Epithelial cell of alveolus of lung (primary cell): ENCODE measurements around the gene DQX1. TPM values are rescaled to one million over a fixed set of nuclear protein-coding genes. Genes with fewer than 3 reads are reported as not detected.

Experiments used
- total RNA-seq: library from RNA; depleted of rRNA; stranded (reverse); fragments of >200 nt; gene quantifications from 2 replicates; pipeline ENCODE4 v1.2.1, GENCODE V29; 2015

DQX1 gene, protein sequence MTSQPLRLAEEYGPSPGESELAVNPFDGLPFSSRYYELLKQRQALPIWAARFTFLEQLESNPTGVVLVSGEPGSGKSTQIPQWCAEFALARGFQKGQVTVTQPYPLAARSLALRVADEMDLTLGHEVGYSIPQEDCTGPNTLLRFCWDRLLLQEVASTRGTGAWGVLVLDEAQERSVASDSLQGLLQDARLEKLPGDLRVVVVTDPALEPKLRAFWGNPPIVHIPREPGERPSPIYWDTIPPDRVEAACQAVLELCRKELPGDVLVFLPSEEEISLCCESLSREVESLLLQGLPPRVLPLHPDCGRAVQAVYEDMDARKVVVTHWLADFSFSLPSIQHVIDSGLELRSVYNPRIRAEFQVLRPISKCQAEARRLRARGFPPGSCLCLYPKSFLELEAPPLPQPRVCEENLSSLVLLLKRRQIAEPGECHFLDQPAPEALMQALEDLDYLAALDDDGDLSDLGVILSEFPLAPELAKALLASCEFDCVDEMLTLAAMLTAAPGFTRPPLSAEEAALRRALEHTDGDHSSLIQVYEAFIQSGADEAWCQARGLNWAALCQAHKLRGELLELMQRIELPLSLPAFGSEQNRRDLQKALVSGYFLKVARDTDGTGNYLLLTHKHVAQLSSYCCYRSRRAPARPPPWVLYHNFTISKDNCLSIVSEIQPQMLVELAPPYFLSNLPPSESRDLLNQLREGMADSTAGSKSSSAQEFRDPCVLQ
- 0.39 TPM in 1 of 2 replicates, not detected in the other for total RNA-seq

DNA sequence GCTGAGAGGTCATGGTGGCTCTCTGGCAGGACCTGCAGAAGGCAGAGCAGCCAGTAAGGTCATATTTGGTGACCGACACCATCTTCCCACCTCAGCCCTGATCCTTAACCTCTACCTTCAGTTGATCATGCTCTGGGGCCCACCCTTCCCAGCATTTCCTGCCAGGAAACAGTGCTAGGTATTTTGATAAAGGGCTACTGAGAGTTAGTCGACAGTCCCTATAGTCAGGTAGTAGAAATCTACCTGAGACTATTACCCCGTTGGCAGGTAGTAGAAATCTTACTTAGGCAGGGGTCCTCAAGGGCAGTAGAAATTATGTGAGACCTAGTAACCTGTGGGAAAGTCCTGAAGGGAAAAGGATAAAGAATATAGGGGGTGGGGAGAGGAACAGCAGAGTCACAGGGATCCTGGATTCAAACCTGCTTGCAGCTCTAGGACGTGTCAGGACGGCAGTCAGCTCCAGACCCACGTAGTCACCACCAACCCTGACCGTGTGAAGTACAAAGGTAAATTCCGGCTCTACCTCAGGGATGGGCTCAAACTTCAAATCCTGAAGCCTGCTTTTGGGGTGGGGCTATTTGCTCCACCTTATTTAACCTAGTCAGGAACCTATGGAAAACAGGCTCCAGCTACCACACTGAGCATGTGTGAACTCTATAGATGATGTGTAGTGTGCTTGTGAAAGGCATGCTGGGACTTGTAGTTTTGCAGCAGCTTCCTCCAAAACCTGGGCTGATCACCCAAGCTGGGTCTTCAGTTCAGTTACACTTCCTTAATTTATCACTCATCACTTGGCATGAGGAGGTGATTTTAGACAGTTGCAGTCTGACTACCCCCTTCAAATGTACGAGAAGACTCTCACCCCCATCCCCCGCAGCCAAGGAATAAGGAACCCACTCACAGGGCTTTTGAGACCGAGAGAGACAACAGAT is at the start of gene DQX1:
DQX1 (minus strand) TSS at position 515 of the 932 bp plus-strand sequence; CDS start at position 13, 502 bp downstream.

DNA sequence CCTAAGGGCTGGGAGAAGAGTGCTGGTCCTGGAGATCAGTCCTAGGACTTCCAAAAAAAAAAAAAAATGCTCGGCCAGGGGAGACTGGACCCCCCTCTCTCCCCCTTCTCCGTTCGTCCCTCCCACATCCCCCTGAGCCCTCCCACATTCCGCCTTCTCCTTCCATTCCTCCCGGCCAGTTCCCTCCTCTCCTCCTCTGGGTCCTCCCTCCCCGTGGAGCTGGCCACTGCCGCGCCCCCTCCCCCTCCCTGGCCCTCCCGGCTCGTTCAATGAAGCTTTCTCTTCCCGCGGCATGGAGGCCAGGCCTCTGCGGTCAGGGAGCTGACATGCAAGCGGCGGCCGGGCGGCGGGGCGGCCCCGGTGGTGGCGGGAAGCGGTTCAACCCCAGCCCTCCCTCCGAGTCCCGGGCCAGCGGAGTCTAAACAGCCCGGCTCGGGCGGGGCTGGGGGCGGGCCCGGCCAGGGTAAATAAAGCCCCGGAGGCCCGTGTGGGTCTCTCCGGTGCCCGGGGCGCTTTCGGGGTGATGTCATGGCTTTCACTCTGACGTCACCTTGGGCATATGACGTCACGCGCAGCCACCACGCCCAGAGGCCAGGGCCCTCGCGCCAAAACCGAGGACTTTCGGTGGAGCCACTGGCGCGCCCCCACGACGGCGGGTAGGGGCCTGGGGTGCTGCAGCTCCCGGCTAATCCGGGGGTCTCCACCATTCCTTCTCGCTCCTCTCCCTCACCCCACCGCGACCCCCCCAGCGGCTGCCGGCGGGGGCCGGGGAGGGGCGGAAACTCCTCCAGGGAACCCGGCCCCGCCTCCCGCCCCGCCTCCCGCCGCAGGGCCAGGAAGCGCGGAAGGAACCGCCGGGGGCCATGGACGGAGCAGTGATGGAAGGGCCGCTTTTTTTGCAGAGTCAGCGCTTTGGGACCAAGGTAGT is 28.1 kb upstream of the DQX1 start, which contains the start of the genes DOK1 and LOXL3:
DOK1 (plus strand) TSS at position 829 of the 928 bp plus-strand sequence; CDS start at position 864, 35 bp downstream.
LOXL3 (minus strand) TSS at position 51 of the 928 bp plus-strand sequence. CDS start 1,308 bp downstream, outside the sequence.

DNA sequence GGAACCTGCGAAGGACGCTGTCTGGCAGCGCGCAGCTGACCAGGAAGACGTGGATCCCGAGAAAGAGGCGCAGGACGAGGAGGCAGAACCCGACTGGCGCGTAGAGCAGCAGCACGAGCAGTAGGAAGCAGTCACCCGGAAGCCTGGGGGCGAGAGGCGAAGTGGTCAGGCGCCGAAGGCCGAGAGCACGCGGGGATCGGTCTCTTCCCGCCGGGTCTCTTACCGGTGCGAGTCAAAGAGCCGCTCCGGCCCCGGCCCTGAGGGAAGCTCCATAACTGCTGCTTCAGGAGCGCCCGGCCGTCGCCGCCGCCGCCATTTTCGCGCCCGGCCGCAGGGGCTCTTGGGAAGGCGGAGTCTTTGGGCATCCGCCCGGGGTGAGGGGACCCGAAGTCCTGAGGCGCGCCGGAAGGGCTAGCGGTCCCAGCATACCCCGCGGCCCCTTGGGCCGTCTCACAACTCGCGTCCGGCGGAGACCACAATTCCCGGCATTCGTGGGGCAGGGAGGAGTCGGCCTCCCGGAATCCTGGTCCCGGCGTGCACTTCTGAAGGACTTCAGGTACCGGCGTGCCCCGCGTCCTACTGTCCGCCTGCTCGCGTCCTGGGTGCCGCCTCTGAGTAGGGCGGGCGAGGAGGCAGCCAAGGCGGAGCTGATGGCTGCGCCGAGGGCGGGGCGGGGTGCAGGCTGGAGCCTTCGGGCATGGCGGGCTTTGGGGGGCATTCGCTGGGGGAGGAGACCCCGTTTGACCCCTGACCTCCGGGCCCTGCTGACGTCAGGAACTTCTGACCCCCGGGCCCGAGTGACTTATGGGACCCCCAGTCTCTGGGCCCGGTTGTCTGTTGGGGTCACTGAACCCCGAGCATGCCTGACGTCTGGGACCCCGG is 3.6 kb upstream of the DQX1 start, which contains the start of the genes AUP1 and HTRA2:
AUP1 (minus strand) TSS at position 350 of the 882 bp plus-strand sequence; CDS start at position 273, 77 bp downstream.
HTRA2 (plus strand) TSS at position 577 of the 882 bp plus-strand sequence; CDS start at position 651, 74 bp downstream.

DNA sequence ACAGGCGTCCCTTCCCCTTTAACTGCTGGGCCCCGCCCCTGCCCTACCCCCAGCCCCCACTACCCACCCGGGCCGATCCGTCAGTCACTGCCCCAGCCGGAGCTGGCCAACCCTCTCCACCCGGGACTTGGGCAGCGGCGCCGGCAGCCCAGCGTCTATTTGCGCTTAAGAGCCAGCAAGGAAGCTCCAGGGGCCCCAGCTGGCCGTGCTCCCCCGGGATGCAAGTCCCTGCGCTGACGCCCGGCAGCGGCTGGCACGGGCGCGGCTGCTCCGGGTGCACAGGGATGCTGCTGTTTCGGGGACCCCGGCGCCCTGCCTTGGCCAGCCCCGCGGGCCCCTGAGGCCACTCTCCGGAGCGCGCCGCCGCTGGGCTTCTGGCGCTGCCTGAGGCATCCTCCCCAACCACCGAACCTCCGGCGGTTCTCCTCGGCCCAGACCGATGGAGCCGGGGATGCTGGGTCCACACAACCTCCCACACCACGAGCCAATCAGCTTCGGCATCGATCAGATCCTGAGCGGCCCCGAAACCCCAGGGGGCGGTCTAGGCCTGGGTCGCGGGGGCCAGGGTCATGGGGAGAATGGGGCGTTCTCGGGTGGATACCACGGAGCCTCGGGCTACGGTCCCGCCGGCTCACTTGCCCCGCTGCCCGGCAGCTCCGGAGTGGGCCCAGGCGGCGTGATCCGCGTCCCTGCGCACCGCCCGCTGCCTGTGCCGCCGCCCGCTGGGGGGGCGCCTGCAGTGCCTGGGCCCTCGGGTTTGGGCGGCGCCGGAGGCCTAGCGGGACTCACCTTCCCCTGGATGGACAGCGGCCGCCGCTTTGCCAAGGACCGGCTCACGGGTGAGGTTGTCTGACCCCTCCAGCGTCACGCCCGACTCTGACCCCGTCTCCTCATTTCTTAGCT is 11.4 kb downstream of the DQX1 start, which contains the start of gene TLX2:
TLX2 (plus strand) TSS at position 83 of the 903 bp plus-strand sequence; CDS start at position 440, 357 bp downstream.

DNA sequence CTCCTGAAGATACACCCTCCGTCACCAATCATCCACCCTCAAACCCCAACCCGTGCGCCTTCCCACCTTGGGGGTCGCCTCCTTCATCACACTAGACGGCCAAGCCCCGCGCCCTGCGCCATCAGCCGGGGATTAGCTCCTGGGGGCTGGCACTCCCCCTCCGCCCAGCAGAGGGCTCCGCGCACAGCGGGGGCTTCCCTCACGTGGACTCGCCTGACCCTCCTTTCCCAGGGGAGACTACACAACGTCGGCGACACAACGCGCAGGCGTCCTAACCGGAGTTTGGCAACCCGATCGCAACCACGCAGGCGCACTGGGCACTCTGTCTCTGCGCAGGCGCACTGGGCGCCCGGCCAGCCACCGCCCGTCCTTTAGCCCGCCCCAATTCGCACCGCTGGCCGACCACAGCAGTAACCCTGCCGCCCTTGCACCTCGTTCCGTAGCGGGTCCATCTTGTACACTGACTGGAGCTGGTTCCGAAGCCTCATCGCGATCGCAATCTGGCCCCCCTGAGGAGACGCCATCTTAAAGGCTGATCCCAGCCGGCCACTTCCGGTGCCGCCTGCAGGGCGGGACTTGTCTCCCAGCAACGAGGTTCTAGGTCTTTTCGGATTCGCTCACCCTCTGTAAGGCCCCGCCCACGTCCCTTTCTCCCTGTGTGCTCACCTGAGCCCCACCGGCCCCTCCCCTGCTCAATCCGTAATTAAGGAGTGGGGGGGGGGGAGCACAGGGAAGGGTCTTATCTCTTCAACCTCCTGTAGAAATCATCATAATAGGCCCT is 18.7 kb downstream of the DQX1 start, which contains the start of gene PCGF1:
PCGF1 (minus strand) TSS at position 551 of the 781 bp plus-strand sequence; CDS start at position 524, 27 bp downstream.

DNA sequence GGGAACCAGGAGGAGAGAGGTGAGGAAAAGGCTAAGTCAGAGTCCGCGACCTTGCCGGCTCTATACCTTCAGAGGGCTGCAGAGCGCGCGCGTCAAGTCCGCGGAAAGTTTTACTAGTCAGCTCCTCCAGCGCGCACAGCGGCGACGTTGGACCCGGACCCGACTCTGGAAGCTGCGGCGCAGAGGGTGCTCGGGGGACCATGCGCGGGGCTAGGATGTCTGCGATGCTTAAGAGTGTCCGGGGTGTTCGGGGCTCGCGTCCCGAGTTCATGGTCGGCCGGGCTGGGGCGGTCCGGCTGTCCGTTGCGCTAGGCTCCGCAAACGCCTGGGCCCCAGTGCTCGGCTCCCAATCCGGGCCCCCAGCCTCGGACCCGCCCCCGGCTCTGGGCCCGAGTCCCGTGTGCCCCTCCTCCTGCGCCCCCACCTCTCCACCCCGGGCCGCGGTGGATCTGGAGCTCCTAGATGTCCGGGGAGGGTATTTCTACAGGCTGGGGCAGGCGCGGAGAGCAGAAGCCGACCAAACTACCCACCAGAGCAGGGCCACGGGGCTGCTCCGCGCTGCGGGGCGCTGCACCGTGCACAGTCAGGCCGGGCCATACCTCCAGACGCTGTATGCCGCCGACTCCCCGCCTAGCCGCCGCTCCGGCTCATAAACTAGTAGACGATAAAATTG is 26.6 kb downstream of the DQX1 start, which contains the start of gene LBX2:
LBX2 (minus strand) TSS at position 337 of the 673 bp plus-strand sequence; CDS start at position 271, 66 bp downstream.

DNA sequence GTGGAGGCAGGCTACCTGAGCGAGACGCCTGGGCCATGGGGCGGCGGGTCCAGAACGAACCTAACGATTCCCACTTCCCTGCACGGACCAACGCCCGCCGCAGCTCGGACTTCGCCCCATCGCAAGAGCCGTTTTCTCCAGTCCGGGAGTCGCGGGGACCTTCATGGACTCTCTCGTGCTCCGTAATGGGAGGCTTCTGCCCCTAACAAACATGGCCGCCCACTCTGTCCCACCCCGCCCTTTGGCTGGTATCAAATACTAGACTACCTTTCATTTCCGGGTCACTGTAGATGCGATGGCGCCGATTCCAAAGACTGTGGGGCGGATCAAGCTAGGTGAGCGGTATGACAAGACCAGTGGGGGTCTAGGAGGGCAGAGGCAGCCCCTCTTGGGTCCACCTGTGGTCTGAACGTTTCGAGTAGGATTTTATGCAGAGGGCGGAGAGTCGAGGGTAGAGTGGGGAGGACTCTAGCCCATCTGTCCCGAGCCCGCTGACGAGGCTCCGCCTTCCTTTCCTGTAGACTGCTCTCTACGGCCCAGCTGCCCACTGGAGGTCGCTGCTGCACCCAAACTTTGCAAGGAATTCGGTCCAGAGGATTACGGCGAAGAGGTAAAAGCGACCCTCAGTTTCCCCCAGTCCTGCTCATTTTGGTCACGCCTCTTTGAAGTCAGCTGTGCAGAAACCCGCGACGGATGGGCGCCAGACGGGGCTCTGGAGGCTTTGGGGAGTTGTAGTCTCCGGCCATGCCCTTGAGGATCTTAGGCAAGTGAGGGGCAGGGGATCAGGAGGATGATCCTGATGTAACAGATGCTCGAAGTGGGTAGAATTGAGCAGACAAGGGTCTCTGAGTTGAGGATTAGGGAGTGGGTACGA is 43.0 kb downstream of the DQX1 start, which contains the start of the genes CCDC142 and TTC31:
CCDC142 (minus strand) TSS at position 198 of the 874 bp plus-strand sequence; CDS start at position 37, 161 bp downstream.
TTC31 (plus strand) TSS at position 281 of the 874 bp plus-strand sequence; CDS start at position 296, 15 bp downstream.

DNA sequence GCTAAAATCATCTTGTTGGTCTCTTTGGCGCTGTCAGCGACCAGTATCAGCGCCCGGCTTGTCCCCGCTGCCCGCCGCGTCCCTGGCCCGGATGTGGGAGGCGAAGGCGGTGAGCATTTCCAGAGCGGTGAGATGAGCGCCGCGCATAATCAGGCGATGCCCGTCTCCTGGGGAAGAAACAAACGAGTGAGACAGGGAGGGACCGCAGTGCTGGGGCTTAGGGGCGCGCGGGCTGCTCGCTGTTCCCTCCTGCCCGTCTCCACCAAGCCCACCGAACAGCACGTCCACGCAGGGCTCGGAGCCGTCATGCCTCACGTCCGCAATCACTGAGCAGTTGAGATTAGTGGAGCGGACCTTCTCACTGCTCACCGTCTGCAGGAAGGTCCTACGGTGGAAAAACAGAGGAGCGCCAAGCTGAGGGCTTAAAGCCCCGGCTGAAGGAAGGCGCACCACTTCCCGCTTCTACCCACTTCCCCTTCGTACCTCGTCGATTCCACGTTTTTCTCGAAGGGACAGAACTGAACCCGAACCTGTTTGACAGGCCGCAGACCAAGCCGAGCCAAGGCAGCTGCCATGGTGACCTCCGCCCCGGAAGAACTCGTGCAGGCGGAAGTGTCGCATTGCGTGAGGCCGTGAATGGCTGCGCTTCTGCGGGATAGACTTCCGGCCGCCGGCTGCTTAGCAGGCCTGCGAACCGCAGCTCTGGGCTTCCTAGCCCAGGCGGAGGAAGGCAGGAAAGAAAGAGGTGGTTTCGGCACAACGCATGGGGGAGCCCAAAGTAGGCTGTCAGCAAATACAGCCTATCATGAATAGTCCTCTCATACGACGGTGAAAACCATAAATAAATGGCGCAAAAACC is 53.7 kb downstream of the DQX1 start, which contains the start of gene MRPL53:
MRPL53 (minus strand) TSS at position 595 of the 859 bp plus-strand sequence; CDS start at position 575, 20 bp downstream.

Other genes with a start within 250 kb of the DQX1 start
- under 0.01 and 0.48 TPM in 2 replicates for gene SLC4A5, start 182.8 kb downstream of the DQX1 start, total RNA-seq
- 78.5 and 104 TPM in 2 replicates for gene DCTN1, start 145.9 kb downstream of the DQX1 start, total RNA-seq
- gene C2orf81, start 104.6 kb downstream of the DQX1 start, total RNA-seq: 0.72 and 2.1 TPM in 2 replicates
- 64.2 and 88.8 TPM in 2 replicates for gene WDR54, start 104.5 kb downstream of the DQX1 start, total RNA-seq
- 15.1 and 15.7 TPM in 2 replicates for gene RTKN, start 84.3 kb downstream of the DQX1 start, total RNA-seq
- 15.9 and 23.9 TPM in 2 replicates for gene INO80B, start 71.1 kb downstream of the DQX1 start, total RNA-seq
- 87.9 and 88.0 TPM in 2 replicates for gene WBP1, start 67.8 kb downstream of the DQX1 start, total RNA-seq
- 101 and 103 TPM in 2 replicates for gene MOGS, start 60.8 kb downstream of the DQX1 start, total RNA-seq
- 44.1 and 49.9 TPM in 2 replicates for gene MRPL53, start 53.6 kb downstream of the DQX1 start, total RNA-seq
- gene CCDC142, start 43.2 kb downstream of the DQX1 start, total RNA-seq: 8.4 and 9.8 TPM in 2 replicates
- gene TTC31, start 43.1 kb downstream of the DQX1 start, total RNA-seq: 13.1 and 31.8 TPM in 2 replicates
- gene LBX2, start 26.6 kb downstream of the DQX1 start, total RNA-seq: 0.64 and 3.1 TPM in 2 replicates
- gene PCGF1, start 18.5 kb downstream of the DQX1 start, total RNA-seq: 8.5 and 15.8 TPM in 2 replicates
- gene TLX2, start 11.8 kb downstream of the DQX1 start, total RNA-seq: not detected in 2 replicates
- gene AUP1, start 3.5 kb upstream of the DQX1 start, total RNA-seq: 73.7 and 74.2 TPM in 2 replicates
- 25.6 and 28.8 TPM in 2 replicates for gene HTRA2, start 3.7 kb upstream of the DQX1 start, total RNA-seq
- 18.6 and 25.8 TPM in 2 replicates for gene LOXL3, start 27.7 kb upstream of the DQX1 start, total RNA-seq
- 11.8 and 16.9 TPM in 2 replicates for gene DOK1, start 28.5 kb upstream of the DQX1 start, total RNA-seq
- not detected in 2 replicates for gene M1AP, start 122.1 kb upstream of the DQX1 start, total RNA-seq
- 1.4 and 4.5 TPM in 2 replicates for gene SEMA4F, start 128.0 kb upstream of the DQX1 start, total RNA-seq